Endothelial cell of umbilical vein (primary cell): ENCODE measurements around the gene KIF9.

Source experiments
- CTCF ChIP-seq, 2 donors: IDR thresholded peaks; 1 replicate in 1 of 2; 2 replicates in 1 of 2; pipeline ENCODE4 v1.5.1; 2011; ENCODE audit warnings: low read length in 2 of 2, mild to moderate bottlenecking in 2 of 2, moderate library complexity in 2 of 2, control low read depth in 1 of 2, inconsistent platforms in 1 of 2, low read depth in 1 of 2; ENCODE audit not compliant: insufficient read depth in 1 of 2; ENCODE audit errors: extremely low read depth in 1 of 2
- EZH2 ChIP-seq: IDR thresholded peaks from 2 replicates; pipeline ENCODE4 v1.6.1; 2012; ENCODE audit warnings: borderline replicate concordance, low read depth, mild to moderate bottlenecking, moderate library complexity, low read length, inconsistent platforms; ENCODE audit not compliant: severe bottlenecking
- FOS ChIP-seq: IDR thresholded peaks from 2 replicates; pipeline ENCODE4 v1.6.1; 2011; ENCODE audit warnings: mild to moderate bottlenecking, low read length, moderate library complexity, borderline replicate concordance; ENCODE audit not compliant: insufficient read depth
- JUN ChIP-seq: IDR thresholded peaks from 2 replicates; pipeline ENCODE4 v1.6.1; 2011; ENCODE audit warnings: borderline replicate concordance, low read depth; ENCODE audit not compliant: insufficient read length, insufficient read depth
- MYC ChIP-seq: IDR thresholded peaks from one replicate; pipeline ENCODE4 v1.6.1; 2011; ENCODE audit warnings: mild to moderate bottlenecking, low read depth, low read length
- POLR2A ChIP-seq: IDR thresholded peaks from 2 replicates; pipeline ENCODE4 v1.6.1; 2012; ENCODE audit warnings: low read depth, mild to moderate bottlenecking, control low read depth, low read length
- POLR2AphosphoS5 ChIP-seq: IDR thresholded peaks from 2 replicates; pipeline ENCODE4 v1.6.1; 2012; ENCODE audit warnings: low read depth, mild to moderate bottlenecking, control low read depth, low read length, moderate library complexity; ENCODE audit not compliant: insufficient read depth
- TF ChIP-seq, protein P1 (sequence below): IDR thresholded peaks from 2 replicates; pipeline ENCODE4 v1.6.1; 2011; ENCODE audit not compliant: insufficient read depth, insufficient read length

GRCh38 chr3:47270526-47270925, 12.1 kb downstream of the KIF9 start:
- no peak for TF ChIP-seq CTCF (IDR thresholded peaks at IDR 0.05; ENCODE audit: extremely low read depth in 1 of 2, insufficient read depth in 1 of 2, low read depth in 1 of 2, low read length in 2 of 2)
- TF ChIP-seq POLR2AphosphoS5: no peak
- no peak for TF ChIP-seq POLR2A
- TF ChIP-seq EZH2: no peak
- no peak for TF ChIP-seq JUN
- TF ChIP-seq FOS: no peak
- TF ChIP-seq, protein P1, sequence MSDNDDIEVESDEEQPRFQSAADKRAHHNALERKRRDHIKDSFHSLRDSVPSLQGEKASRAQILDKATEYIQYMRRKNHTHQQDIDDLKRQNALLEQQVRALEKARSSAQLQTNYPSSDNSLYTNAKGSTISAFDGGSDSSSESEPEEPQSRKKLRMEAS: no peak
- no peak for TF ChIP-seq MYC
